Hepatocyte (in vitro differentiated cells): ENCODE results near the gene FYN. TPM values are rescaled to one million over a fixed set of nuclear protein-coding genes. Genes with fewer than 3 reads are reported as not detected.
A peak's percentile ranks its signal among the peaks of the same experiment; 100 is the strongest.
"Not testable (repeated sequence)": the region's sequence is repeated elsewhere in the genome, so short reads cannot be mapped to it uniquely, and the experiment has no call there.

ENCODE experiments used
- DNase-seq: peaks from one replicate; pipeline ENCODE4 v3.0.0-alpha.2; 2016; ENCODE audit warnings: low spot score
- H2AFZ ChIP-seq: fragments of 200-600 bp; sonication (generic); 2 replicates; pipeline ENCODE4 v1.6.0; 2016; ENCODE audit warnings: antibody characterized with exemption, mild to moderate bottlenecking
- H3K27ac ChIP-seq: fragments of 200-600 bp; sonication (generic); 2 replicates; pipeline ENCODE4 v1.5.1; 2016; ENCODE audit warnings: mild to moderate bottlenecking
- H3K27me3 ChIP-seq: fragments of 200-600 bp; sonication (generic); 2 replicates; pipeline ENCODE4 v1.6.1; 2016
- H3K36me3 ChIP-seq: fragments of 200-600 bp; sonication (generic); replicated peaks from 2 replicates; pipeline ENCODE4 v1.5.1; 2016; ENCODE audit warnings: low read depth; ENCODE audit not compliant: insufficient read depth
- H3K4me1 ChIP-seq: fragments of 200-600 bp; sonication (generic); 2 replicates; pipeline ENCODE4 v1.5.1; 2016; ENCODE audit warnings: mild to moderate bottlenecking, moderate library complexity; ENCODE audit not compliant: insufficient read depth
- H3K4me2 ChIP-seq: fragments of 200-600 bp; sonication (generic); 2 replicates; pipeline ENCODE4 v1.6.0; 2016
- H3K4me3 ChIP-seq: fragments of 200-600 bp; sonication (generic); 2 replicates; pipeline ENCODE4 v1.5.1; 2016; ENCODE audit warnings: mild to moderate bottlenecking
- H3K79me2 ChIP-seq: fragments of 200-600 bp; sonication (generic); 2 replicates; pipeline ENCODE4 v1.6.0; 2017; ENCODE audit warnings: mild to moderate bottlenecking
- H3K9me2 ChIP-seq: fragments of 200-600 bp; sonication (generic); replicated peaks from 2 replicates; pipeline ENCODE4 v1.6.0; 2017; ENCODE audit warnings: mild to moderate bottlenecking; ENCODE audit not compliant: insufficient read depth
- H3K9me3 ChIP-seq: fragments of 200-600 bp; sonication (generic); 2 replicates; pipeline ENCODE4 v1.5.1; 2016; ENCODE audit warnings: low read depth, mild to moderate bottlenecking
- H4K20me1 ChIP-seq: fragments of 200-600 bp; sonication (generic); 2 replicates; pipeline ENCODE4 v1.6.0; 2016; ENCODE audit warnings: mild to moderate bottlenecking; ENCODE audit not compliant: insufficient read depth, poor library complexity, severe bottlenecking
- CTCF ChIP-seq: fragments of 200-600 bp; sonication (generic); IDR thresholded peaks from 2 replicates; pipeline ENCODE4 v1.5.1; 2016; ENCODE audit warnings: antibody characterized with exemption, mild to moderate bottlenecking; ENCODE audit not compliant: poor library complexity
- EZH2 ChIP-seq: fragments of 200-600 bp; sonication (generic); IDR thresholded peaks from 2 replicates; pipeline ENCODE4 v1.6.1; 2016; ENCODE audit warnings: antibody characterized with exemption, mild to moderate bottlenecking, borderline replicate concordance
- EZH2phosphoT487 ChIP-seq: fragments of 200-600 bp; sonication (generic); IDR thresholded peaks from one replicate; pipeline ENCODE4 v1.6.1; 2018; ENCODE audit warnings: antibody characterized with exemption, mild to moderate bottlenecking, low read depth, moderate library complexity; ENCODE audit not compliant: unreplicated experiment, severe bottlenecking
- WGBS: methylation state at CpG from one replicate; pipeline ENCODE4 v1.1.6; 2016; ENCODE audit warnings: low lambda C conversion rate; ENCODE audit errors: missing lambda C conversion rate; 5-methylcytosine and 5-hydroxymethylcytosine counted together
- polyA plus RNA-seq: library from polyadenylated mRNA; unstranded; fragments of >200 nt; fragmentation: Nextera tagmentation; extraction: Ambion mirVana; gene quantifications from 2 replicates; pipeline ENCODE4 v1.2.1, GENCODE V29; 2016
- total RNA-seq: library from RNA; depleted of rRNA; stranded (reverse); fragments of >200 nt; gene quantifications from 2 replicates; pipeline ENCODE4 v1.2.3, GENCODE V29; 2014

FYN gene
- total and polyA plus RNA-seq, 2 experiments from 2014 or later, result 40.0 to 70.1 TPM

GRCh38 chr6:111912904-111913303, 39.7 kb upstream of the FYN start:
- Histone ChIP-seq H3K9me2 (no peaks in the 10 kb centered on the region), H4K20me1 (no peaks in the 10 kb centered on the region), H3K9me3 (no peaks in the 10 kb centered on the region), H3K27ac (no peak overlapping the region), H3K36me3 (no peaks in the 10 kb centered on the region), H3K4me3 (no peak overlapping the region), H3K79me2 (no peaks in the 10 kb centered on the region), H3K27me3 (no peaks in the 10 kb centered on the region), H3K4me1 (no peaks in the 10 kb centered on the region), H3K4me2 (no peak overlapping the region), H2AFZ (no peak overlapping the region)
- TF ChIP-seq EZH2phosphoT487 (no peak), EZH2 (no peak), CTCF (no peak)
- 96% methylated on average over 2 of the region's 2 CpGs for WGBS
- DNase-seq, result no peak

DNA sequence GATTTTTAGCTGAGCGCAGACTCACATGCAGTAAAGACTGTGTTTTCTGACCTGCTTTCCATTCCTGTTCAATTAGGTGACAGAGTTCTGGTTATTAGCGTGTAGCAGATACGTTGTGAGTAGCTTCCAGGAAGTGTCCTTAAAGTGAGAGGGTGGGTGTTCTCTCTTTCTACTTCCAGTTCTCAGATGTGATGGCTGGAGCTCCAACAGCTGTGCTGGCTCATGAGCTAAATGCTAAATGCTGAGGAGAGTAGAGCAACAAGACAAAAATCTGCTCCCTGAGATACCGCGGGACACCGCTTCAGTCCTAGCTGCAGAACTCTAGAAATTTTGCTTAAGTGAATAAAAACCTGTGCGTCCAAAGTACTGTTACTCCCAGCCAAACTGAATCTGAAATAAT, 38.2 kb upstream of the FYN start:
- Histone ChIP-seq H3K4me3 (no peak overlapping the region), H2AFZ (no peak overlapping the region)
- WGBS, result 64% methylated on average over 7 of the region's 7 CpGs

DNA sequence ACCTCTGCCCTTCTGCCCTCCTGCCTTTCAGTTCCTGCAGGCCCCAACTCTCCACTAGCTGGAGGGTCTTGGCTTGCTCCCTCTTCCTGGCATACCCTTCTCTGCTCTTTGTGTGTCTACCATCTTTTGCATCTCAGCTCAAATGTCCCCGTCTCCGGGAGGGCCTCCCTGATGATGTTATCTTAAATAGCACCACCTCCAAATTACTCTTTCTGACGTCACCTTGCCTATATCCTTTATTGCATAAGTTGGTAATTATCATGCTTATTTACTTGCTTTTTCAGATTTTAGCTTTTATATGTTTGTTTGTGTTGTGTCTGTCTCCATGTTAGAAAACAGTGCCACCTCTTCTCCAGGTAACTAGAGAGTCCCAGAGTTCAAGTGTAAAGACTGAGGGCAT, 36.0 kb upstream of the FYN start:
- TF ChIP-seq EZH2 (no peak), CTCF (no peak)
- no peak for DNase-seq
- Histone ChIP-seq H4K20me1 (no peaks in the 10 kb centered on the region), H3K9me3 (no peaks in the 10 kb centered on the region), H3K27me3 (no peaks in the 10 kb centered on the region), H3K4me2 (peak overlapping the region; percentile 68), H3K9me2 (no peaks in the 10 kb centered on the region), H3K36me3 (no peaks in the 10 kb centered on the region), H3K27ac (peak overlapping the region; percentile 70), H3K79me2 (no peaks in the 10 kb centered on the region), H2AFZ (peak overlapping the region; percentile 26), H3K4me3 (no peak overlapping the region), H3K4me1 (no peaks in the 10 kb centered on the region)
- WGBS, result 61% methylated on average over 3 of the region's 3 CpGs

More for the DNA sequence above, 38.2 kb upstream of the FYN start:
- DNase-seq, result no peak
- Histone ChIP-seq H3K9me2 (no peaks in the 10 kb centered on the region), H3K36me3 (no peaks in the 10 kb centered on the region), H4K20me1 (no peaks in the 10 kb centered on the region), H3K27me3 (no peaks in the 10 kb centered on the region), H3K4me2 (no peak overlapping the region), H3K27ac (no peak overlapping the region), H3K79me2 (no peaks in the 10 kb centered on the region), H3K9me3 (no peaks in the 10 kb centered on the region), H3K4me1 (no peaks in the 10 kb centered on the region)
- TF ChIP-seq EZH2phosphoT487, result no peak
- TF ChIP-seq EZH2, result no peak
- no peak for TF ChIP-seq CTCF

DNA sequence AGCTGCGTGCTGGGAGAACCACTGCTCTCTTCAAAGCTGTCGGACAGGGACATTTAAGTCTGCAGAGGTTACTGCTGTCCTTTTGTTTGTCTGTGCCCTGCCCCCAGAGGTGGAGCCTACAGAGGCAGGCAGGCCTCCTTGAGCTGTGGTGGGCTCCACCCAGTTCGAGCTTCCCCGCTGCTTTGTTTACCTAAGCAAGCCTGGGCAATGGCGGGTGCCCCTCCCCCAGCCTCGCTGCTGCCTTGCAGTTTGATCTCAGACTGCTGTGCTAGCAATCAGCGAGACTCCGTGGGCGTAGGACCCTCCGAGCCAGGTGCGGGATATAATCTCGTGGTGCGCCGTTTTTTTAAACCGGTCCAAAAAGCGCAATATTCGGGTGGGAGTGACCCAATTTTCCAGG, 35.1 kb upstream of the FYN start:
- not testable (repeated sequence) for DNase-seq, H4K20me1 ChIP-seq, H3K4me3 ChIP-seq, H3K4me1 ChIP-seq, H3K4me2 ChIP-seq, H3K79me2 ChIP-seq, H2AFZ ChIP-seq, H3K9me3 ChIP-seq, H3K9me2 ChIP-seq, H3K36me3 ChIP-seq, H3K27ac ChIP-seq, H3K27me3 ChIP-seq
- 25% methylated on average over 4 of the region's 17 CpGs for WGBS
